Vagina (tissue), 2 donors: ENCODE results near the gene CORIN. TPM values are rescaled to one million over a fixed set of nuclear protein-coding genes. Genes with fewer than 3 reads are reported as not detected.

Experiments used
- DNase-seq, 2 donors: peaks; one replicate each; pipeline ENCODE4 v3.0.0-alpha.2; 2017; ENCODE audit errors: extremely low spot score in 2 of 2
- H3K27ac ChIP-seq: fragments of 200-600 bp; sonication (generic); one replicate; pipeline ENCODE4 v1.5.1; 2019
- H3K27me3 ChIP-seq: fragments of 200-600 bp; sonication (generic); one replicate; pipeline ENCODE4 v1.5.1; 2019
- H3K36me3 ChIP-seq, 2 donors: fragments of 200-600 bp; sonication (generic); one replicate each; pipeline ENCODE4 v1.5.1; 2017 to 2019
- H3K4me1 ChIP-seq: fragments of 200-600 bp; sonication (generic); one replicate; pipeline ENCODE4 v1.5.1; 2019
- H3K4me3 ChIP-seq, 2 donors: fragments of 200-600 bp; sonication (generic); 1 replicate in 1 of 2; 2 replicates in 1 of 2; pipeline ENCODE4 v1.5.1; 2016 to 2019
- H3K9me3 ChIP-seq: fragments of 200-600 bp; sonication (generic); one replicate; pipeline ENCODE4 v1.5.1; 2019
- POLR2A ChIP-seq, 2 donors: fragments of 450-650 bp; IDR thresholded peaks; one replicate each; pipeline ENCODE4 v1.6.1; 2017; ENCODE audit warnings: antibody characterized with exemption in 2 of 2, mild to moderate bottlenecking in 2 of 2, moderate library complexity in 2 of 2
- POLR2AphosphoS5 ChIP-seq, 2 donors: sonication (generic); formaldehyde crosslinking; IDR thresholded peaks; one replicate each; pipeline ENCODE4 v1.9.0; 2017; ENCODE audit warnings: antibody characterized with exemption in 2 of 2, mild to moderate bottlenecking in 2 of 2, low read depth in 1 of 2; ENCODE audit not compliant: insufficient read depth in 1 of 2
- intact Hi-C: fragments of 100-400 bp; cut with DNase I; formaldehyde crosslinking; loops from one replicate; pipeline ENCODE4 v1.15.1; 2023
- total RNA-seq: library from RNA; depleted of rRNA; stranded (reverse); fragments of >200 nt; gene quantifications from one replicate; pipeline ENCODE4 v1.2.3, GENCODE V29; 2016
- TF ChIP-seq, protein P1 (sequence below), 3 experiments: fragments of 450-650 bp in 2 of 3; fragments of 200-600 bp in 1 of 3; sonication (generic) in 1 of 3; IDR thresholded peaks; one replicate each; pipeline ENCODE4 v1.5.1; 2017 to 2019; ENCODE audit warnings: antibody characterized with exemption in 3 of 3, mild to moderate bottlenecking in 2 of 3, moderate library complexity in 2 of 3

Gene CORIN
- total RNA-seq, 1 donor from 2014 or later, result 5.4 TPM

GRCh38 chr4:47829438-47829837 is 8.4 kb downstream of the CORIN start:
- Histone ChIP-seq H3K9me3 (no peaks in the 10 kb centered on the region), H3K27ac (no peak overlapping the region), H3K36me3 (no peaks in the 10 kb centered on the region), H3K27me3 (no peaks in the 10 kb centered on the region), H3K4me3 (no peak overlapping the region), H3K4me1 (no peaks in the 10 kb centered on the region)
- TF ChIP-seq POLR2AphosphoS5 (IDR thresholded peaks at IDR 0.05; ENCODE audit: insufficient read depth in 1 of 2, low read depth in 1 of 2) (no peak), POLR2A (IDR thresholded peaks at IDR 0.05) (no peak)
- TF ChIP-seq, protein P1, sequence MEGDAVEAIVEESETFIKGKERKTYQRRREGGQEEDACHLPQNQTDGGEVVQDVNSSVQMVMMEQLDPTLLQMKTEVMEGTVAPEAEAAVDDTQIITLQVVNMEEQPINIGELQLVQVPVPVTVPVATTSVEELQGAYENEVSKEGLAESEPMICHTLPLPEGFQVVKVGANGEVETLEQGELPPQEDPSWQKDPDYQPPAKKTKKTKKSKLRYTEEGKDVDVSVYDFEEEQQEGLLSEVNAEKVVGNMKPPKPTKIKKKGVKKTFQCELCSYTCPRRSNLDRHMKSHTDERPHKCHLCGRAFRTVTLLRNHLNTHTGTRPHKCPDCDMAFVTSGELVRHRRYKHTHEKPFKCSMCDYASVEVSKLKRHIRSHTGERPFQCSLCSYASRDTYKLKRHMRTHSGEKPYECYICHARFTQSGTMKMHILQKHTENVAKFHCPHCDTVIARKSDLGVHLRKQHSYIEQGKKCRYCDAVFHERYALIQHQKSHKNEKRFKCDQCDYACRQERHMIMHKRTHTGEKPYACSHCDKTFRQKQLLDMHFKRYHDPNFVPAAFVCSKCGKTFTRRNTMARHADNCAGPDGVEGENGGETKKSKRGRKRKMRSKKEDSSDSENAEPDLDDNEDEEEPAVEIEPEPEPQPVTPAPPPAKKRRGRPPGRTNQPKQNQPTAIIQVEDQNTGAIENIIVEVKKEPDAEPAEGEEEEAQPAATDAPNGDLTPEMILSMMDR (IDR thresholded peaks at IDR 0.05), result no peak
- DNase-seq, result no peak
- intact Hi-C loops, result no loop called here

- no peaks in the 10 kb centered on the region for H3K4me1 ChIP-seq
- H3K4me3 ChIP-seq, result no peak overlapping the region
- TF ChIP-seq POLR2A (IDR thresholded peaks at IDR 0.05) (no peak), POLR2AphosphoS5 (IDR thresholded peaks at IDR 0.05; ENCODE audit: insufficient read depth in 1 of 2, low read depth in 1 of 2) (no peak)
- TF ChIP-seq, protein P1 (IDR thresholded peaks at IDR 0.05), result no peak
- H3K9me3 ChIP-seq, result no peaks in the 10 kb centered on the region
- no peak overlapping the region for H3K27ac ChIP-seq
- no peaks in the 10 kb centered on the region for H3K36me3 ChIP-seq
- intact Hi-C loops, result no loop called here
- DNase-seq, result no peak
- no peaks in the 10 kb centered on the region for H3K27me3 ChIP-seq
Observed at GRCh38 chr4:47827343-47828047, 10.4 kb downstream of the CORIN start.

DNA sequence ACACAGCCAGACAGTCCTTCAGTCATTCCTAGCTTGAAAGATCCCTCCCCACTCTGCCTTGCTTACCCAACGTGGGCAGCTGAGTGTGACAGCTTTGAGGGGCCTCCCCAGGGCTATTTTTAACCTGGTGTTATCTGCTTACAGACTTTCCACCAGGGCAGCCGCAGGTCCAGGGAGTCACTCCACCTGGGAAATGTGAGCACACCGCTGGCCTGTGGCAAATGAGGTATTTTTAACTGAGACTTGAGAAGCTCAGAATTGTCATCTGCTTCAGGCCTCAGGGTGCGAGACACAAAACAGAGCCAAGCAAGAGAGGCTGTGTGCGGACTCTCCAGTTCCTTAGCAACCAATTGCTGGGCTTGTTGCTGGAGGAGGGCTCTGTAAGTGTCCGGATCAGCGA is 13.0 kb downstream of the CORIN start:
- intact Hi-C loops, result no loop called here
- H3K9me3 ChIP-seq, result no peaks in the 10 kb centered on the region
- H3K27me3 ChIP-seq, result no peaks in the 10 kb centered on the region
- H3K4me3 ChIP-seq, result no peak overlapping the region
- no peaks in the 10 kb centered on the region for H3K36me3 ChIP-seq
- no peak overlapping the region for H3K27ac ChIP-seq
- no peaks in the 10 kb centered on the region for H3K4me1 ChIP-seq
- no peak for DNase-seq
- TF ChIP-seq POLR2A (IDR thresholded peaks at IDR 0.05), result no peak
- TF ChIP-seq POLR2AphosphoS5 (IDR thresholded peaks at IDR 0.05; ENCODE audit: insufficient read depth in 1 of 2, low read depth in 1 of 2), result no peak
- TF ChIP-seq, protein P1 (IDR thresholded peaks at IDR 0.05), result no peak

DNA sequence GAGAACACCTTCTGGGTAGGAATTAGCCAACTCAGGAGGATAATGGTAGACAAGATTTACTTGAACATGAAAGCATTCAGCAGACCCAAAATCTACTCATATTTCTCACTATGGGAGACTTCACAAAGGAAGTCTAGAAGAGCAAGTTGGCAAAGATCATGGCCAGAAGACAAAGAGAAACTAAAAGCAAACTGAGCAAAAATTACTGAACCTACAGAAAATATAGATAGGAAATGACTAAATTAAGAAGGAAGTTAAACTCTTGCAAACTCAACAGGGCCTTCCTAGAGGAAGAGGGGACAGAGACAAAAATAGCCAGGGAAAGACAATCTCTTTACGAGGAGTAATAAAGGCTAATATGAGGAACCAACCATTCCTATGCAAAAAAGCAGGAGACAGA is 18.7 kb downstream of the CORIN start:
- Histone ChIP-seq H3K4me1 (no peaks in the 10 kb centered on the region), H3K9me3 (no peaks in the 10 kb centered on the region), H3K27ac (no peak overlapping the region), H3K36me3 (no peaks in the 10 kb centered on the region), H3K4me3 (no peak overlapping the region), H3K27me3 (no peaks in the 10 kb centered on the region)
- no peak for DNase-seq
- no peak for TF ChIP-seq POLR2A (IDR thresholded peaks at IDR 0.05)
- intact Hi-C loops, result no loop called here

DNA sequence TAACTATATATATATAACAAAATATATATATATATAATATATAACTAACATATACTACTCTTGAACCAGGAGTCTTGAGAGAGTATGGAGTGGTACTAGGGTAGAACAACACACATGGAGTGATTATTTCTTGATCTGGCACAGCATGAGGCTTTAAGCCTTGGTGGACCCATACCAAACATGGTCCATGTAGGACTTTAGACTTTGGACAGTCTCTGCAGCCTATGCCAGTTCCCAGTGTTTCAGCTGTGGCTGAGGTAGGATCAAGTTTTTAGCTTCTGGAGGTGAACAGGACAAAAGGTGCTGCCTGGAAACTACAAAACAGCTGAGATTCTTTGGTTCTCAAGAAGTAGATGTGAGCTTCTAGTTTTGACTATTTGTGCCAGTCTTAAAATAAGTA is 20.6 kb downstream of the CORIN start:
- no peak for DNase-seq
- Histone ChIP-seq H3K4me1 (no peaks in the 10 kb centered on the region), H3K4me3 (no peak overlapping the region), H3K27me3 (no peaks in the 10 kb centered on the region), H3K9me3 (no peaks in the 10 kb centered on the region), H3K36me3 (no peaks in the 10 kb centered on the region), H3K27ac (no peak overlapping the region)
- intact Hi-C loops, result no loop called here
- TF ChIP-seq, protein P1 (IDR thresholded peaks at IDR 0.05), result no peak
- no peak for TF ChIP-seq POLR2A (IDR thresholded peaks at IDR 0.05)
- no peak for TF ChIP-seq POLR2AphosphoS5 (IDR thresholded peaks at IDR 0.05; ENCODE audit: insufficient read depth in 1 of 2, low read depth in 1 of 2)
